LoVo (cell line): ENCODE data around the gene MEIS1.

Experiments
- DNase-seq: peaks from one replicate; pipeline ENCODE4 v3.0.0-alpha.2; 2016; ENCODE audit warnings: low spot score

MEIS1 gene

DNA sequence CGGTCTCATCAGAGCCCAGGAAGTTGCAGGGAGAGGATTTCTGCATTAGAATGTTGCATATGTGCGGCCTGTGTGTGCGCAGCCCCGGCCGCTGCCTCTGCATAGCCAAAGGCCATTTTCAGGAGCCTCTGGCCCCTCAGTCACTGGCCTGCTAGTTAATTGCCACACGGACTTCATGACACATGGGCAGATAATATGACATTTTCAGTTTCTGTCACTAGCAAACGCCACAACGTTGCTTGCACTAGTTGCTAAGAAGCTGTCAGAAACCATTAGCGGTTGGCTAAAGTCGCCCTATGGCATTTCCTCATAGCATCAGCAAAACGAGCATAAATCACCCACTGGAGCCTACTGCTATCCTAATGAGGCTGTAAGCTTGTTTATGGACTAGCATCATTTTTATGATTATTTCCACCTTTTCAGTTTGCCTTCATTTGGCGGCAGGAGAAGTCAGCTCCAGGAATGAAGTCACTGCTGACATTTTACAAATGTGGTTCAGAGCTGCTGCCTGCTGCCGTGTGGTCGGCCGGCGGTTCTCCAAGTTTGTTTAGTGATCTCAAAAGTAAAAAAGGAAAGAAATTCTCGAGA, 73.7 kb downstream of the MEIS1 start:
- DNase-seq, result no peak

DNA sequence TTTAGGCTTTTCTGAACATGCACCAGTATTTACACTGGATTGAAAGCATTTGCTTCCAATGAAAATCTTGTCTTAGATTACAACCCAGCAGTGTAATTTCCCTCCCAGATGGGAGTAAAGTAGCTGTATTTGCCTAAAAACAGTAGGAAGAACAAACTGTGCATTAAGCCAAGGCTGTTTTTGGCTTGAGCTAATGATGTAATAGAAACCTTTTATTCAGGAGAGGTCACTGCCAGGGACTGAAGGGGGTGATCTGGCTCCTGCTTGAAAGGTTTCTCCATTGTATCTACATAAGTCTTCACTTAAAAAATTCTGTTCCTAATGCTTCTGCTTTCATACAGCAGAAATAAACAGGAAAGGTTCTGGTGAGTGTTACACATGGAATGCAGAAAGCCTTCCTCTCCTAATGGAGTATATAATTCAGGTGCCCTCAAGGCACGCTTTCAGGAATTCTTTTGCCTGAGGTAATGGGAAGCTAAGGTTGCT, 74.4 kb downstream of the MEIS1 start:
- no peak for DNase-seq

DNA sequence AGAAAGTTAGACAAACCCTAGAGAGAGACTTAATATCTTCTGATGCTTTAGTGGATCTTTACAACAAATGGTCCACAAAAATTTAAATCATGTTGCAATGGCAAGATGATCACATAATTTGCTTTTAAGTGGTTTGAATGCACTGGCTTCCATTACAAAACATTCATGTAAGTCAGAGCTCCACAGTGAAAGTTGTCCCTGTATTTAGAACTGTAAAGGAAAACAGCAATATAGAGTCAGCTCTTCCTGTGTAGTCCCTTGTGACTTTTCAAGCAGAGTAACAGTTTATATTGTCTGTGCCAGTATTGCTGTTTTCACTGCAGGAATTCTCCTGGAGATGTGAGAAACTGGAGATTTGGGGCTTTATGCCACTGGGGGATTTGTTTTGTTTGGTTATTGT, 77.7 kb downstream of the MEIS1 start:
- DNase-seq, result no peak

DNA sequence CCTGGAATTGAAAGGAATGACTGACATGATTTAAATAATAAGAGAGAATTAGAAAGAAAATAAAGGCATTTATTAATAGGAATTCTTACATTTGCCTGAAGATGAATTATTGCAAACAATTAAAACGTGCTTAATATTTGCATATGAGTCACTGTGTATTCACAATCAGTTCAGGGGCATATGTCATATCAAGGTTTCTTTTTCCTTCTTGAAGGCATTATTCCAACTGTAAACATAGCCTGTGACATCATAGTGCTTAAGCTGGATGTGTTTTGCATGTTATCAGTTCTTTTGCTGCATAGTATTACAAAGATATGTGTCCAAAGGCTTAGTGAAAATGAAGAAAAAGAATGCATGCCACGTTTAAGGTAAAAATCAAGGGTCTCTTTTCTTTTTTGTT, 80.8 kb downstream of the MEIS1 start:
- no peak for DNase-seq

DNA sequence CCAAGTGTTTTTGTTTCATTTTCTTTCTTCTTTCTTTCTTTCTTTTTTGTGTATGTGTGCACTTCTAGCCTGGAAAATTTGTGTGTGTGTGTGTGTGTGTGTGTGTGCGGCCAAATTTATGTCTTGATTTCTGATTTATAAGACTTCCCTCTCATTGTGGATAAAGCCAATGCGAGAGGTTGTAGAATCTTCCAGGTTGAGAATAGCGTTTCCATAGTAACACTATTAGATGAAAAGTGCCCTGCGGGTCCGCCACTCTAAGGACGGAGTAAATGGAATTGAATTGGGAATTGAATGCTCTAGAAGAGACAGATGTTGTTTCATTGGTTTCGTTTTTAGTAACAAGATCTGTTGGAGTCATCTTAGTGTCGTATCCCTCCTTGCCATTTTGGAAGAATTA, 81.6 kb downstream of the MEIS1 start:
- no peak for DNase-seq

DNA sequence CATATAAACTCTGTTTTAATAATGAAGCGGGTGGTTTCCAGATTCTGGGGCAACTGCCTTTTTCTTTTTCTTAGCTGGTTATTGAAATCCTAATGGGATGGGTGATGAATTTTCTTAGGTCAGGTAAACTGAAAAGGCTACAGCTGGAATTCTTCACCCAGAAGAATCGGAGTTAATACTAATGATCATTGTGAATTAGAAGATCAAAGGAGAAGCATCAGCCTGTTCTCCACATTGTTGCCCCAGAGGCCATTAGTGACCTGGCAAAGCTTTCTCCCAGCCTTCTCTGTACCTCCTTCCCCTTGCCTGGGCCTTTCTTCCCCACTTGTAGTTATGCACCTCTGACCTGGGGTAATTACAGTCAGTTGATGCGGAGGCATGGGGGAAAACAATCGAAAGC, 82.8 kb downstream of the MEIS1 start:
- no peak for DNase-seq

DNA sequence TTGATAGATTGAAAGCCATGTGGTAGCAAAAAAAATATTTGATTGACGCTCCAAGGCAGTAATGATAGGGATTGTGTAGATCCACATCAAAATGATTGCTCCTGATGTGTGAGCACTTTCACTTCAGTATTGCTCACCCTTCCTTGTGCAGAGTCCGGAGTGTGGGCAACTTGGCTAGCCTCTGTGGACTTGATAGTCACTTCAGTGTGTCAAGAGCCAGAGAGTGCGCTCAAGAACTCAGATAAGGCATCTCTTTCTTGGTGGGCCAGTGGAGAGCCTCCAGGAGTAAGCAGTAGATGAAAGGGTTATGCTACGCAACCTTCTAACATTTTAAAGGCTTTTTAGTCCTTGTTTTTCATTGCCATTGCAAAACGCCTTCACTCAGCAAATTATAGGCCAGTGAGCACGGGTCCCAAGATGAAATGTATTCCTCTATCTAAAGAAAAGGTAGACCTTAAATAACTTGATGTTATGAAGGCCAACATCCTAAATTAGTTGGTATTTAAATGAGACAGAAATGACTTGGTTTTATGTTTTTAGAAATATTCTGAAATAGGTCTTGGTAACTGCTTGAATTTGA, 84.4 kb downstream of the MEIS1 start:
- no peak for DNase-seq

DNA sequence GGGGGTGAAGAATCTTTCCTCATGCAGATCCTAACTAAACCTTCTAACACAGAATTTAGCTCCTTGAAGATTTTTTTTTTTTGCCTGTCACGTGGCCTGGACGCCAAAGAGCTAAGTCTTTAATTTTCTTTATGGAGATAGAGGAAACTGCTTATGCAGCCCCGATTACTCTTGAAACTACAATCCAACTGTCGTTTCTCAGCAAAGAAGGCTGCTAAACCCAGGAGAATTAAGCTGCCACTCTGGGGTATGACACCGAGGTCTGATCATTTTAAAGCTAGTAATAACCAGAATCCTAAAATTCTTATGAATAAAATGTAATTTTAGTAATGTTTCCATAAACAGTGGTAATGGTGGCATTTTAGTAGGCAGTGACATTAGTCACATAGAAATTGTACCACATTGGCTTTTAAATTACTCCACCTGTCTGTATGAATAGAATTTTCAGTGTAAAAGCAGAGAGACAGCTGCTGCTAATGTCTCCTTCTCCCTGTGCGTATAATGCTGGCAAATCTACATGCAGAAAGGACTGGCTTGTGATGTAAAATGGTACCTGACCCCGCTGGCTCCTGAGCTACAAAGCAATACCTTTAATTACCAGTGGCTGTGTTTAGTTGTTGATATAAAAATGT, 86.5 kb downstream of the MEIS1 start:
- DNase-seq, result no peak

DNA sequence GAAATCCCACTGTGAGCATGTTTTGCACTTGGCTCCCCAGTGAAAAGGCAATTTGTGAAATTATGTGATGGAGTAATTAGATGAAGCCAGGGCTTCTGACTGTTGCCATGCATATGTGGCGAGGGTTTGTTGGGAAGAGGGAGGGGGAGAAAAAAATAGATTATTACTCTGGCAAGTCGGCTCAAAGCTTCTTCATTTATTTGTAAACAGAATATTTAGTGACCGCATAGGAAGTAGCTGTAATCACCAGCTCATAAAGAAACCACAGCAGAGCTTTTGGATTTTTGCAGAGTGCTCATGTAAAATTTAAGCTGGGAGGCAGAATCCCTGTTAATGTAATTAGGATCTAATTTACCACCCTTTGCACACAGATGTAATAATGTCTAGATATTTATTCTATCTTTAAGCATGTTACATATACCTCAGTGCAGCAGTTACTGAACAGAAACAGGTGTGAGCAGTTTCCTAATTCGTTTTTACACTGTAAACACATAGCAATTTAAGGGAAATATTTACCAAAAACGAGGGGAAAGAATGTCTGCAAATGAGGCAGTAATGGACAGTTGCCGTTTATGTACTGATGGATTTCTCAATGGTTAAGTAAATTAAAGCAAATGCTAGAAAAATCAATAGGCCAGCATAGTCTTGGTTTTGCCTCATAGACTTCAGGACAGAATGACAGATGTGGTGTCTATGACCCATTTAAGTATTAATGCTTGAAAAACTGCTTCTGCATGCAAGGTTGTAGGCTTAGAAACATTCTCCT, 87.9 kb downstream of the MEIS1 start:
- DNase-seq, result no peak

DNA sequence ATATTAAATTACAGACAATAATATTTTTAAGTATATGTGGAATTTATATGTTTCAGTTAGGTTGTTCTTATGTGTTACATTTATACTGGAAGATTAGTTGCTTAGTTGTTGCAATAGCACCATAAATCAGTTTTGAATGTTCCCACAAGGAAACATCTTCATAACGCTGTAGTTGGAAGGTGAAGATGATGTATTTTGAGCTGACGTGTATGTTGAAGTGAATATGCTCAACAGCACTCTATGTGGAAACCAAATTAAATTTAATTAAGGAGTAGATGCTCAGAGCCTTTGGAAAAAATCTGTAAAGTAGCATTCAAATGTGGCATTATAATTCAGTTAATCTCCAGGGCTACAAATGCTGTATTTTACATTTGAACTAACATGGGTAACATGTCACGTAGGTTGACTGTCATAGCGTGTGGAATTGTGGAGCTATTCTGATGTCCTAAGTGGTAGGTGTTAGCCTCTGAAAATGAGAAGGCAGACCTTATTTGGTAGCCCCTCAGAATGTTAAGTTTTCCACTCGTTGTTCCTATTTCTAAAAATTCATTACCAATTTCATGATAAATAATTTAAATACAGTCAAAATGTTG, 88.5 kb downstream of the MEIS1 start:
- DNase-seq, result no peak

DNA sequence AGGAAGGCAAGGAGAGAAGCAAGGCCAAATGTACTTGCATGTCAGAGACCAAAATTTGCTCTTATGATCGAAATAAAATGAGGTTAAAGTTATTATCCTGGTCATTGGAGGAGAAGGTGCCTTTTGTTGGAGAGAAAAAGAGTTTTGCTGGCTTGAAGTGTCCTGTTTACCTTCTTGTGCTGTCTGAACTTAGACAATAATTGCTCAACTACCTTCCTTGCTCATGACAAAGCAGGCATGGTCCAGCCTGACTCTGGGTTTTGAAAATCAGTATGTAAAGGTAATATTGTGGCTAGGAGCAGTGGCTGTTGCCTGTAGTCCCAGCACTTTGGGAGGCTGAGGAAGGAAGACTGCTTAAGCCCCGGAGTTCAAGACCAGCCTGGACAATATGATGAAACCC, 89.1 kb downstream of the MEIS1 start:
- DNase-seq, result no peak

DNA sequence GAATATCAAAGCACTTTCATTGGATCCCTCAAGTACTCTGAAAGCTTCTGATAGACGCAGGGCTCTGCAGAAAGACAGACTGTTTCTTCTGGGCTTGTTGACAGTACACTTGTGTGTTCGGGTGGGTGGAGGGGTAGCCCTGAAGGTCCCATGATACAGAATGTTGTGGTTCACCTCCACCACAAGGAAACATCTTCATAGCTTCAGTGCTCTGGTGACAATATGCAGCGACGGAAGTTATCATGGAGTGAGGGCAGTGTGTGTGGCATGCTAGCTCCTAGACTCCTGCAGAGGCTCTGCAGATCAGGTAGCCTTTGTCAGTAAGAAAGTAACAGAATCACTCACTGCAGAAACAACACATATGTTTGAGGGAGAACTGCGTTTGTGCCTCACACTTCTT, 90.7 kb downstream of the MEIS1 start:
- DNase-seq, result no peak

DNA sequence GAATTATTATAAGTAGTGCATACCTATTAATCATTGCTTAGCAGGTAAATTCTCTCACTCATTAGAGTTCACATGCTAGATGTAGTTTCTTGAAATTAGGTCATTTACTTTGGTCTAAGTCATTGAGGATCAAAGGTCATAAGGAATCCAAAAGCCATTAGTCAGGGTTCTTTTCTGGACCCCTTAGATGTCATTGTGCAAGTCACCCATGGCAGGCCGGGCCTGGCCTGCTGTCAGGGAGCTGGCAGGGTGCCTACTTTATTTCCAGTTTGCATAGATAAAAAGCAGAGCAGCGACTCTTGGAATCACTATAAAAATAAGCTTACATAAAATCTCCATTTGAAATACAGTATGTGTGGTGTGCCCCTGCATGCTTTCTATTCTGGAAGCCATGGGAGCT, 91.3 kb downstream of the MEIS1 start:
- no peak for DNase-seq

DNA sequence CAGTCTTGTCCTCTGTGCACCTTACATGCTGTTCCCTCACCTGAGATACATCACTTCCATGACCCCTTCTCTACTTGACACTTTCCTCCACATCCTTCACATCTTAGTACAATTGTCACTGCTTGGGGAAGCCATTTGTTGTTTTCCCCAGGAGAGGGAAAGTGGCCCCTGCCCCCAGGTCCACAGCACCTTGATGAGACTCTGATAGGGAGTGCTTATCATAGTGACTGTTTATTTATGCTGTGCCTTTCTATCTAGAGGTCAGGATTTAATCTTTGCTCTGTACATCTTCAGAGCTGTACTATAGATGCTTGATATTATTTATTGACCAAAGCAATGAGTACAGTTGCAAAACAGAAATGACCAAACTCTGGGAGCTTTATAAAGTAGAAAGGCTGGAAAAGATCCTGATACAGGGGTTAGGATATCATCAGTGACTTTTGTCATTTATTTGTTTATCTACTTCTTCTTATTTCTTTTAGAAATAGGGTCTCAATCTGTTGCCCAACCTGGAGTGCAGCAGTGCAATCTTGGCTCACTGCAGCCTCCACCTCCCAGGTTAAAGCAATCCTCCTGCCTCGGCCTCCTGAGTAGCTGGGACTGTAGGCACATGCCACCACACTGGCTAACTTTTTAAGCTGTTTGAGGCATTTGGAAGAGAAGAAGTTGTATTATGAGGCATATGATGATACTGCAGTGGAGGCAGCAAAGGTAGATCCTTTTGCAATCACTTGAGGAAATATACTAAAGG, 94.2 kb downstream of the MEIS1 start:
- no peak for DNase-seq

DNA sequence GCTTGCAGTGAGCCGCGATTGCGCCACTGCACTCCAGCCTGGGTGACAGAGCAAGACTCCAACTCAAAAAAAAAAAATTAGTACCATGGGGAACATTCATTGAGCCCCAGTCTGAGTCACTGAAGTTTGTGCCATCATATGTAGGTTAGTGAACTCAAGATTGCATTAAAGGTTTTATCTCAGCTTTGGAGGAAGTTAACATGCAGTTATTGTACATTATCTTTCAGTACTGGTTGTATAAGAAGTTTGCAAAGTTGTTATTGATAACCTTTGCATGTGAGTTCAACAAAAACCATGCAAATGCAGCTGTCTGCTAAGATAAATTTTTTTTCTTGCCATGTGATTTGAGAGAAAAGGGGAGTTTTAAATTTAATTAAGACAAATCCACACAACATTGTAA, 95.7 kb downstream of the MEIS1 start:
- no peak for DNase-seq

DNA sequence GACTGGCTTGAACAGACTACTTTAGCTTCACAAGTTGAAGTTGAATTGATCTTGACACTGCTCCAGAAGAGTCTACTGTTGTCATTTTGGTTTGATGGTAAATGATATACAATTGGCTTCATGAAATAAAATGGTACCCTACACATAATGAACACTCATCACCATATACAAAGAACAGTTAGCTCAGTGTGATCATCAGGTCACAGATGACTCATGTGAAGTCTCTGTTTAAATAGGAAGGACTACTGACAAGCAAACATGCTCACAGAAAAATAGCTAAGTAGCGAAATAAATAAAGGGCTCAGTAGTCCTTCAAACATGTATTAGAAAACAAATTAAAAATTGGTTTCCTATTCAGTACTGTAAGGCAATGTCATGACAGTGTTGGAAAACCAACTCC, 96.2 kb downstream of the MEIS1 start:
- no peak for DNase-seq

DNA sequence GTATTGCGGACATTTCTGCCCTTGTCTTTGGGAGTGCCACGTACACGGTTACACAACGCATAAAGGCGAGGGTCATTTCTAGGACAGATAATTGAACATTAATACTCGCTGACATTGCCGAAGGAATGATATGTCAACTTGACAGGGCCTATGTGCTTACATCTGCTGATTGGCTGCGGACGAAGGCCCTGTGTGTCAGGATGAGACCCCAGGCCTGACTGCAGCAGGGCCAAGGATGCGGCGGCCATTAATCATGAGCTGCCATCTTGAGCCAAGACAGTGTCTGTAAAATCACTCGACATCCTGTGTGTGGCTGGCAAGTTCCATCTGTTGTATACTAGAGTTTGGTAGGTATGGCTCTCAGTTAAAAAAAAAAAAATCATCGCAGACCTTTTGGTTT, 96.6 kb downstream of the MEIS1 start:
- no peak for DNase-seq

DNA sequence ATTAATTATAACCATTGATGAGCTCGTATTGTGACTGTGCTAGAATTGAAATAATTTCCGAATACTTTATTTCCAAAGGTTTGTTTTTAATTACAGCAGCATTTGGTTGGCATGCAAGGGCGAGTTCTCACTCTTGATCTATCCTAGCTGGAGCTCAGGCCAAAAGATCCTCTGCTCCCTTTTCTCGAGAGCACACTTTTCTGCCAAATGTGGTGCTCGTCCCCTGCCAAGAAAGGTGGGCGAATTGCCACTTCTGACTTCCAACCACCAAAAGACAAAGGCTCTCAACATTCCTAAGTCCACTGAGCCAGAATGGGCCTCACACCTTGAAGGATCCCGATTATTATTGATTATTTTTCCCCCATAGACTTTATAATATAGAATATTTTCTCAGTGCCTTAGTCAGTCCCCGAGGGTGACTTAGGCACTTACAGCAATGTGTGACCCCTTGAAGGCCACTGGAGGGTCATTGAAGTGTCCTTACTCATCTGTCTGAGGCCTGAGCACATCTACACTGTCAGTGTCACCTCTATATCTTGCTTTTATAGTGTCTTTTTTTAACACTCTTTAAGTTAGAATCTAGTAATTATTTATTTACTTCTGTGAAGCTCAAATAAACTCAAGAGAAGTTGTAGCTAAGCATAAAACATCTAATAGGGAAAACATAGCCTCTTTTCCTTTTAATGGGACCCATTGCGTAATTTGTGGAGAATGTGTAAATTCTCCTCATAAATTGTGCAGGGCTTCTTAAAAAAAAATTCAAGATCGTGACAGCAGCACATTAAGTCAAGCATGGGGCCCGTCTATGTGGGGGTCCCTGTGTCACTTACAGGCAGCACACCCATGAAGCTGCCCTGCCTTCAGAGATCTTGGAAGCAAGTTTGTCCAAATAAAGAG, 98.3 kb downstream of the MEIS1 start:
- DNase-seq, result no peak

DNA sequence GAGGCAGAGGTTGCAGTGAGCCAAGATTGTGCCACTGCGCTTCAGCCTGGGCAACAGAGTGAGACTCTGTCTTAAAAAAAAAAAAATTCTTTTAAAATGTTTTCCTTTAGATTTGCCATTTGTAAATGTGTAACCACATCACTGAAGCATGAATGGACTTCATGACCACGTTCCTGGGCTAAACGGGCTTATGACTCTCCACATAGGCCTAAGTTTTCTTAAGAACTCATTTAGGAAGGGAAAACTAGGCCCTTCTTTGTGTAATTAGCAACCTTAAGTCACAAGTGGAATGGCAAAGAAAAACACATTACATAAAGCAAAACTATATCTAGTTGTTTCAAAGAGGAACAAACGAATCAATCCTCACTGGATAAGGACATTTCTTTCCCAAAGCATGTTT, 99.5 kb downstream of the MEIS1 start:
- DNase-seq, result no peak

DNA sequence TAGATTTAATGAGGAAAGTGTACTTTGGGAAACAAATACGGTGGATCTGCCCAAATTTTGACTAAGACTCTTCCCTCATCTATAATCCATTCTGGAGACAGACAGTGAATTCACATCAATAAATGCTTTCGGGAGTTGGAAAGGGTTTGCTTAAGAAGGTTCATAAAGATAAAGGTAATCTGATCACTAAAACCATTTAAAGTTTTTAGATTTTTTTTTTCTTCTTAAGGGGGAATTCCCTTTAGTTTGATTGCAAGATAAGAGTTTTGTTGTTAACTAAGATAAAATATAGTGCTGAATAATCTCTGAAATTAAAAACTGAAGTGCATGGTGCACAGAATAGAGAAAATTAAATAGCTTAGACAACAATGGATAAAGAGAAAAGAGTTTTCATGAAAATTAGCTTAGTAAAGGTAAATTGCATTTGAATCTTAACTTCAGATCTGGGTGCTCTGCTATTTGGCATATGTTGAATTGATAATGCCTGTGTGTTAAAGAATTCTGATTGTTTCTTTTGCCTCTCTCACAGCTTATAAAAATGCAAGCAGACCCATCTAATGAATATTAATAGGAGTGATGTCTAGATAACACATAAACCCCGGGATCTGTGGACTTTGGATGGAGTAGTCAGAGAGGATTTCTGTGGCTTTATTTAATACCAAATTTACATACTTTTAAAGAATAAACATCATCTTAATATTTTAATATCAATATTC, 100.8 kb downstream of the MEIS1 start:
- DNase-seq, result no peak
